ENCODE measurements around the gene CD93.

The CD93 gene

DNA sequence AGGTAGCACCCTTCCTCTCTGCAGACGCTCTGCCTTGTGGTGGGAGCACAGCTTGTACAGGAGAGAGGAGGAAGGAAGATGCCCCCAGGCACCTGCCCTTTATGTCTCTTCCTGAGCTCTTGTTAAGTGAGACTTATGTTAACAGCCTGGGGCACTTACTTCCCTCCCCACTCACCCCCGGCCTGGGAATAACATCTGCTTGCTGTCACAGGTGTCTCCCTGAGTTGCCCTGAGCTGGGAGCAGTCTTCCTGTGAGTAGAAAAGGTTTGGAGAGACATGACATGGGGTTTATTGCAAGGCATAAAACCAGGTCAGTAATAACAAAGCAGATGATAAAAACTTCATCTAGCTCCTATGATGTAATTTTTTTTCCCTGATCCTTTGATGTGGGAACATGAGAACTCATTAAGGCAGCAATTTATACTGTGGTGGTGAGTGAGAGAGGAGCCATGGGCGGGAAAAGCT lies 49.1 kb downstream of the CD93 start:
- DNase-seq = no peak

DNA sequence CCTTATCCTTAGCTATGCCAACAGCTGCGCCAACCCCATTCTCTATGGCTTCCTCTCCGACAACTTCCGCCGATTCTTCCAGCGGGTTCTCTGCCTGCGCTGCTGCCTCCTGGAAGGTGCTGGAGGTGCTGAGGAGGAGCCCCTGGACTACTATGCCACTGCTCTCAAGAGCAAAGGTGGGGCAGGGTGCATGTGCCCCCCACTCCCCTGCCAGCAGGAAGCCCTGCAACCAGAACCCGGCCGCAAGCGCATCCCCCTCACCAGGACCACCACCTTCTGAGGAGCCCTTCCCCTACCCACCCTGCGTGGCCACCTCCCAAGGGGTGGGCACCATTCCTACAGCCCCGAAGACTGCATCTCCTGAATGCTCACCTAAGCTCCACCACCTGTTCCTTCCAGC lies 49.8 kb downstream of the CD93 start:
- no peak for DNase-seq

- no peak for DNase-seq
Observed at GRCh38 chr20:23035731-23036130, 50.4 kb downstream of the CD93 start.

DNA sequence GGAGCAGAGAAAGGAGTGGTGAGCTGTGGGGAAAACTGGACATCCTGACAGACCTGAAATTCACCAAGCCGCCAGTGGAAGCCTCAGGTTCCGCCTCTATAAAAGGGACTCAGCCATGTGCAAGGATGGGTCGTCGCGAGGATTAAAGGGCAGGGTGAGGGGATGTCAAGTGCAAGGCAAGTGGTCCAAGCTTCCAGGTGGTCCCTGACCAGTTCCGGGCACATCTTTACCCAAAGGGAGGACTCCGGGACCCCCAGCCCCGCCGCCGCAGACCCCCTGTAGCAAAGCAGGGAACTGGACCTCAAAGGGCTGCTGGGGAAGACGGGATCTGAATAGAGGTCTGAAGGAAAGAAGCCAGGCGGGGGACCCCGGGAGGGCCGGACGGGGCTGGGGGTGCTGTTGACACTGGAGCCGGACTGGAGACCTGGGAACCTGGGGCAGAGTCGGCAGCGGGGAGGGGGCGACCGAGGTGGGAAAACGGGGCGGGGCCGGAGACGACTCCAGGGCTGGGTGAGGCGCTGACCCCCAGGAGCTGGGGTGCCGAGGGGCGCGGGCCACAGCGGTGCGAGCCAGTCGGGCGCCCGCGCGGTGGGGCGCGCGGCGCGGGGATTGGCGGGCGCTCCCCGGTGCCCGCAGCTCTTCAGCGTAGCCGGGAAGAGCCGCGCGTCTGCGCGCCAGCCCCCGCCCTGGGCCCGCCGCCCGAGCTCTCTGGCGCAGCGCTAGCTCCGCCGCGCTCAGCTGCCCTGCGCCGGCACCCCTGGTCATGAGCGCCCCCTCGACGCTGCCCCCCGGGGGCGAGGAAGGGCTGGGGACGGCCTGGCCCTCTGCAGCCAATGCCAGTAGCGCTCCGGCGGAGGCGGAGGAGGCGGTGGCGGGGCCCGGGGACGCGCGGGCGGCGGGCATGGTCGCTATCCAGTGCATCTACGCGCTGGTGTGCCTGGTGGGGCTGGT lies 51.1 kb downstream of the CD93 start, which contains the start of gene SSTR4:
SSTR4 (plus strand) TSS at position 592 of the 951 bp plus-strand sequence; CDS start at position 764, 172 bp downstream.
- DNase-seq = no peak

GRCh38 chr20:23033918-23034317 lies 52.2 kb downstream of the CD93 start:
- no peak for DNase-seq

- no peak for DNase-seq
Observed at GRCh38 chr20:23032750-23033078, 53.4 kb downstream of the CD93 start.

- no peak for DNase-seq
Observed at GRCh38 chr20:23032056-23032749, 53.9 kb downstream of the CD93 start.

GRCh38 chr20:23031346-23031745 lies 54.8 kb downstream of the CD93 start:
- no peak for DNase-seq

Data from hypothalamus (tissue), 51 donors.